Effector memory CD4-positive, alpha-beta T cell (primary cell): ENCODE data around the gene RAD51B.

ENCODE experiments used
- DNase-seq, 3 donors: peaks; one replicate each; pipeline ENCODE4 v3.0.0-alpha.2; 2020
- H3K27ac ChIP-seq: 2 replicates; pipeline ENCODE4 v1.7.0; 2013; ENCODE audit warnings: mild to moderate bottlenecking, low read length, moderate library complexity; ENCODE audit not compliant: insufficient read depth, poor library complexity, severe bottlenecking
- H3K27me3 ChIP-seq: replicated peaks from 2 replicates; pipeline ENCODE4 v1.7.0; 2013; ENCODE audit warnings: mild to moderate bottlenecking, low read length; ENCODE audit not compliant: insufficient read depth, control insufficient read depth, poor library complexity, severe bottlenecking
- H3K36me3 ChIP-seq: 2 replicates; pipeline ENCODE4 v1.7.0; 2013; ENCODE audit warnings: mild to moderate bottlenecking, low read length, moderate library complexity; ENCODE audit not compliant: control insufficient read depth, insufficient read depth
- H3K4me1 ChIP-seq: 2 replicates; pipeline ENCODE4 v1.7.0; 2013; ENCODE audit warnings: low read length, mild to moderate bottlenecking; ENCODE audit not compliant: control insufficient read depth, insufficient read depth, poor library complexity, severe bottlenecking
- H3K4me3 ChIP-seq: 2 replicates; pipeline ENCODE4 v1.7.0; 2013; ENCODE audit warnings: low read length, low read depth, mild to moderate bottlenecking; ENCODE audit not compliant: insufficient read depth, poor library complexity, severe bottlenecking
- H3K9me3 ChIP-seq: 2 replicates; pipeline ENCODE4 v1.7.0; 2013; ENCODE audit warnings: mild to moderate bottlenecking, low read length, moderate library complexity; ENCODE audit not compliant: control insufficient read depth

RAD51B gene

DNA sequence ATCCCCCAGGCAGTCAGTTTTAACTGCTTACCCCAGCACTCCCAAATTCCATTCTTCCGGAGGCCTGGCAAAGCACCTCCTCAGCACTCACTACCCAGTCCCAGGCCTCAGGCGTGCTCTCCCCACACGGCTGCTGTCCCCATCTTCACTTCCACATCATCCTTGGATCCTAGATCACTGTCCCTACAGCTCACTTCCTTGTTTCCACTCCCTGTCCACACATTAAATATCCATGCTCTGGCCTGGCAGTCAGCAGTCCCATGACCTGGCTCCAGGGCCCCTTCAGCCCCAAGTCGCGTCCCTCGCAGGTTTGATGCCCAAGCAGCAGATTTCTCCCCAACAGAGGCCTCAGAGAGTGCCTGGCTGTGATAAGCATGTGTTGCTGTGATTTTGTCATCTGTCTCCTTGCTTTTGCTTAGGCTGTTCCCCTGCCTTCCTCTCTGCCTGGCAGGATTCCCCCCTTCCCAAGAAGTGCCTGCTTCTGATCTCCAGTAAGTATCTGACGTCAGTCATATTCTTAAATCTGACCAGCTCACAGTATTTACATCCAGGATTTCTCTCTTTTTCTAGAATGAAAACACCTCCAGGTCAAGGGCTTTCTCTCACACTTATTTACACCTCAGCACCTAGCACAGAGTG, 731.6 kb downstream of the RAD51B start:
- Histone ChIP-seq H3K27me3 (no peaks in the 10 kb centered on the region), H3K36me3 (no peaks in the 10 kb centered on the region), H3K9me3 (no peaks in the 10 kb centered on the region), H3K4me3 (no peak overlapping the region), H3K27ac (no peak overlapping the region), H3K4me1 (no peaks in the 10 kb centered on the region)
- DNase-seq, result no peak

DNA sequence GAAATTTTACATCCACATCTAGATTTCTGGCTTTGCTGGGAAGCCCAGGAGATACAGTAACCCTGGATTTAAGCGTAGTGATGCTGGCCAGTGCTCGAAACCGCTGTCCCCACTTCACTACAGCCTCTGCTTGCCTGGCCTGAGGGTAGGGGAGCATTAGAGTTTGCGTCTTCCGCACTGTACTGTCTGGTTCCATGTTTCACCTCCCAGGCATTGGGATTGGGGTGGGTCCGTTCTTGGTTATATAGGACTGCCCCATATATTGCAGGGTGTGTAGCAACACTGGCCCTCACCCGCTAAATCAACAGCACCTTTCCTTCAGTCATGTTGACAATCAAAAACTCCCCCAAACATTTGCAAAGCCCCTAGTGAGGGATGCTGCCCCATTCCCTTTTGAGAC, 732.5 kb downstream of the RAD51B start:
- Histone ChIP-seq H3K27ac (no peak overlapping the region), H3K4me3 (no peak overlapping the region), H3K36me3 (no peaks in the 10 kb centered on the region), H3K4me1 (no peaks in the 10 kb centered on the region), H3K9me3 (no peaks in the 10 kb centered on the region), H3K27me3 (no peaks in the 10 kb centered on the region)
- DNase-seq, result no peak

DNA sequence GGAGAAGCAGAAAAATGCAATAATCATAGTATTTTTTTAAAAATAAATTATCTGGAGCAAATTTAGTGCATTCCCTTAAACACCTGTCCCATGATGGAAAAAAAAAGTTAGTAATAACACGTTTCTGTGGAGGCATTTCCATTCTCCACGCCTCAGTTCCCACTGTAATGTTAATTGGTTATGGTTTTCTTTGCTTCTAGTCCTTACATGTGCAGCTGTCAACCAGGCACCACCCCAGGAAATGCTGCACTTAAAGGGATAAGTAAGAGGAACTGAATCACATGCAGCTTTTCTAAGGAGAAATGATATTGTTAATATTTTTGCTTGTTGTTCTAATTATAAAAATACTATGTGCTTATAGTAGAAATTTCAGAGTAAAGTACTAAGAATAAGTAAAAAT, 733.0 kb downstream of the RAD51B start:
- Histone ChIP-seq H3K27me3 (no peaks in the 10 kb centered on the region), H3K36me3 (no peaks in the 10 kb centered on the region), H3K9me3 (no peaks in the 10 kb centered on the region), H3K4me3 (no peak overlapping the region), H3K27ac (no peak overlapping the region), H3K4me1 (no peaks in the 10 kb centered on the region)
- DNase-seq, result no peak

DNA sequence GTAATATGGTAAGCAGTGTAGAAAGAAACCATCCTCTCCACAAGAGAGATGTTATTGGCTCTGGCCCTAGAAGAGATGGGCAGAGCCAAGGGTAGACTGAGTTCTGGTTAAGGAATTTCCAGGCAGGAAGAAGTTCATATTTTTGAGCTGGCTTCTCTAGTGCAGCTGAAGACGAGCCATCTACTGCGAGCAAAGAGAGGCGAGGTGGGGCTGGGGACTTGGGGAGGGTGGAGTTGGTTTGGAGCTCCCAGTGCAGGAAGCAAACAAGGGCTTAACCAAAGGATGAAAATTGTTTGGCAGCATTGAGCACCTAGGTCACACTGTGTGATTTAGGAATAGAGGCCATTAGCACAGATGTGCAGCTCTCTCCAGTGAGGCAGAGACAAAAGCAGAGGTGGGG, 733.7 kb downstream of the RAD51B start:
- Histone ChIP-seq H3K27ac (no peak overlapping the region), H3K27me3 (no peaks in the 10 kb centered on the region), H3K4me1 (no peaks in the 10 kb centered on the region), H3K36me3 (no peaks in the 10 kb centered on the region), H3K9me3 (no peaks in the 10 kb centered on the region), H3K4me3 (no peak overlapping the region)
- no peak for DNase-seq

DNA sequence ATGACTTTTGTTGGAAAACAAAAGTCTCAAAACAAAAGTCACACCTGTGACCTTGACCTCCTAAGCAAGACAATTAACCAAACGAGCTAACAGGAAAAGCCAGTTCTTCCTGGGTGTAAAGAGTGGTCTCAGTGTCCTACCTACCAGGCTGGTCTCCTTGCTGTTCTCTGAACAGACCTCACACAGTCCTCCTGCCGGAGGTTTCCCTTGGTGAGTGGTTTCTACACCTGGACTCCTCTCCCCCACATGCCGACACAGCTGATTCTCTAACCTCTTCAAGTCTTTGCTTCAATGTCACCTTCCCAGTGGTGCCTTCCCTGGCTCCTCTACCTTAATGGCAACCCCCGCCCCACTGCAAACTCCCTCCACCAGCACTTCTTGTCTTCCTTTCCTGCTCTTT, 734.7 kb downstream of the RAD51B start:
- no peaks in the 10 kb centered on the region for H3K4me1 ChIP-seq
- H3K27me3 ChIP-seq, result no peaks in the 10 kb centered on the region
- no peak overlapping the region for H3K4me3 ChIP-seq
- no peaks in the 10 kb centered on the region for H3K36me3 ChIP-seq
- no peak for DNase-seq
- H3K27ac ChIP-seq, result no peak overlapping the region
- no peaks in the 10 kb centered on the region for H3K9me3 ChIP-seq

DNA sequence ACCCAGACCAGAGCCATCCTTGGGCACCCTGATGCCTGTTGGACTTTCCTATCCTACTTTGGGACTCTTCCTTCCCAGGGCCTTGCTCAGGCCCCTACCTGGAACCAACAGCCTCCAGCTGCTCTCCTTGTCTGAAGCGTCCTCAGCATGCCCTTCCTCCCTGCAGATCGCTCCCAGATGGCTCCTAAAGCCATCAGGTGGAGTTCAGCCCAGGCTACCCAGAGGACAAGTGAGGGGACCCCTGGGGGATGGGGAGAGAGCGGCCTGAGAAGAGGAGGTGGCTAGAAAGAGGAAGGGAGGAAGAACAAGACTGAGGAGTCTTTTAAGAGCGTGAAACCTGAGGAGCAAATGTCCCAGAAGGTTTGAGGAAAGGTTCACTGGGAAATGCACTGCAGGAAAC, 736.7 kb downstream of the RAD51B start:
- Histone ChIP-seq H3K36me3 (no peaks in the 10 kb centered on the region), H3K9me3 (no peaks in the 10 kb centered on the region), H3K27ac (no peak overlapping the region), H3K4me3 (no peak overlapping the region), H3K27me3 (no peaks in the 10 kb centered on the region), H3K4me1 (no peaks in the 10 kb centered on the region)
- no peak for DNase-seq

DNA sequence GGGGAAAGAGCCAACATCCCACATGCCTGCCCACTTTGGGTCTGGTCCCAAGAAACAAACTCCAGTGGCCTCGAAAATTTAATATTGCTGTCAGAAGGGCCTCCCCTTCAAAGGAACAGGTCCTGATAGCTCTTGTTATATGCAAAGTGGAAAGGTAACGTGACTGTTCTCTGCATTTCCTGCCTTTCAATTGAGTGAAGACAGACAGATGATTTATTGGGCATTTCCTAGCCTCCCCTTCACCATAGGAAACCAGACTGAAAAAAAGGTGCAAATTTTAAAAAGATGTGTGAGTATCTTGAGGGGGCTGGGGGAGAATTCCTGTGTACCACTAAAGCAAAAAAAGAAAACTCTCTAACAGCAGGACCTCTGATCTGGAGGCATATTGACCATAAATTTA, 738.1 kb downstream of the RAD51B start:
- no peaks in the 10 kb centered on the region for H3K36me3 ChIP-seq
- H3K4me1 ChIP-seq, result no peaks in the 10 kb centered on the region
- no peak overlapping the region for H3K4me3 ChIP-seq
- no peak for DNase-seq
- H3K27ac ChIP-seq, result no peak overlapping the region
- H3K9me3 ChIP-seq, result no peaks in the 10 kb centered on the region
- no peaks in the 10 kb centered on the region for H3K27me3 ChIP-seq

DNA sequence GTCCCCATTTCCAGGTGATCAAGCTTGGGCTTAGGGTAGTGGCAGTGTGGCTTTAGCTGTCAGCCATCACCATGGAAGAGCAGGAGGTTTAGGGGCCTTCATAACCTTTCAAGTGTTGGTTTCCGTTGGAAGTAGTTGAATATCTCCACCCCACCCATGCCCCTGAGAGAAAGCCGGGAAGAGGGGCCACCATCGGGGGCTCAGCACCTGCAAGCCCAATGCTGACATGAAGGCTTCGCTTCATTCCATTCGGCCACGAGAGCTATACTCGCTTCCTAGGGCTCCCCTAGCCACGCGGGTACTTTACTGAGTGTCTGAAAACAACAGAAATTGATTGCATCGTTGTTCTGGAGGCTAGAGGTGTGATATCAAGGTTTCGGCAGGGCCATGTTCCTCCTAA, 738.5 kb downstream of the RAD51B start:
- DNase-seq, result no peak
- Histone ChIP-seq H3K27me3 (no peaks in the 10 kb centered on the region), H3K9me3 (no peaks in the 10 kb centered on the region), H3K36me3 (no peaks in the 10 kb centered on the region), H3K4me1 (no peaks in the 10 kb centered on the region), H3K4me3 (no peak overlapping the region), H3K27ac (no peak overlapping the region)

DNA sequence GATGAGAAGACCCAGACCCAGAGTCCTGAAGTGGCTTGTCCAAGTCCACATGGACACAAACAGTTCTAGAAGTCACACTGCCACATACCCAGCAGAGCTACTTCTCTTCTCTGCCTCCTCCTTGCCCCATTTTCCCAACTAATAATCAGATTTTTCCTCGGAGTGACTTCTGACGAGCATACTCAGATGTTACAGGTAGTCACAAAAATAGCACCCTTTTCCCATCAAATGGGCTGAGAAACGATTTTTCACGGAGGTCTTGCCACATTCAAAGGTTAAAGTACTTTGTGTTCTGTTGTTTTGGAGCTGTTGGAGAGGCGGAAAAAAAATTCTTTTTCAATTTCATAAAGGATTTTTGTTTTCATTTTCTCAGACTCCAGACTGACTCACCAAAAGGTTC, 740.4 kb downstream of the RAD51B start:
- Histone ChIP-seq H3K27me3 (no peaks in the 10 kb centered on the region), H3K27ac (no peak overlapping the region), H3K4me3 (no peak overlapping the region), H3K36me3 (no peaks in the 10 kb centered on the region), H3K9me3 (no peaks in the 10 kb centered on the region), H3K4me1 (peaks cover 4% of the 10 kb centered on the region)
- DNase-seq, result no peak

DNA sequence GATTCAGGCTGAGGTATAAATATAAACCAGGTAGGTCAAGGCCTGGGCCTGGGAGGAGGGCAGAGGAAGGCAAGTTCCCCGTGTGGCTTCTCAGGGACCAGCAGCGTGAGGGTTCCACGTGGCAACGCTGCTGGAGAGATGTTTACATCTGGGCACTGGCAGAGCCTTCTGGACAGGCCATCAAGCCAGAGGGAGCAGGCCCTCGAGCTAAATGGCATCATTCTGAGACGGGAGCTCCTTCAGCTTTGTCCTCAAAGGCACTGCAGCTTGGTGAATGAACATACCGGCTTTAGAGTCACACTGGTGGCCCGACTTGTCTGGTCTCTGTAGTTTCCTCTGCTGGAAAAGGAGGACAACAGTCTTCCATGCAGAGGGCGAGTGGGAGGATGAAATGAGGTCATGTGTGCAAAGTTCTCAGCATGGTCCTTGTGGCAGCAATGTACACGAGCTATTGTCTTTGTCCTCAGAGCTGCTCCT, 742.0 kb downstream of the RAD51B start:
- Histone ChIP-seq H3K27ac (no peak overlapping the region), H3K36me3 (no peaks in the 10 kb centered on the region), H3K4me3 (no peak overlapping the region), H3K27me3 (no peaks in the 10 kb centered on the region), H3K9me3 (no peaks in the 10 kb centered on the region), H3K4me1 (peaks cover 10% of the 10 kb centered on the region)
- DNase-seq, result no peak
